Glomerular endothelial cell (primary cell): ENCODE measurements around the gene FAM167B. TPM values are rescaled to one million over a fixed set of nuclear protein-coding genes. Genes with fewer than 3 reads are reported as not detected.

Source experiments
- DNase-seq: peaks from one replicate; pipeline ENCODE4 v3.0.0-alpha.2; 2011; ENCODE audit warnings: low read depth, low spot score; ENCODE audit errors: extremely low read depth
- total RNA-seq: library from RNA; depleted of rRNA; stranded (reverse); fragments of >200 nt; gene quantifications from 2 replicates; pipeline ENCODE4 v1.2.3, GENCODE V29; 2015

The FAM167B gene
- total RNA-seq, 1 donor from 2014 or later: 121 TPM

DNA sequence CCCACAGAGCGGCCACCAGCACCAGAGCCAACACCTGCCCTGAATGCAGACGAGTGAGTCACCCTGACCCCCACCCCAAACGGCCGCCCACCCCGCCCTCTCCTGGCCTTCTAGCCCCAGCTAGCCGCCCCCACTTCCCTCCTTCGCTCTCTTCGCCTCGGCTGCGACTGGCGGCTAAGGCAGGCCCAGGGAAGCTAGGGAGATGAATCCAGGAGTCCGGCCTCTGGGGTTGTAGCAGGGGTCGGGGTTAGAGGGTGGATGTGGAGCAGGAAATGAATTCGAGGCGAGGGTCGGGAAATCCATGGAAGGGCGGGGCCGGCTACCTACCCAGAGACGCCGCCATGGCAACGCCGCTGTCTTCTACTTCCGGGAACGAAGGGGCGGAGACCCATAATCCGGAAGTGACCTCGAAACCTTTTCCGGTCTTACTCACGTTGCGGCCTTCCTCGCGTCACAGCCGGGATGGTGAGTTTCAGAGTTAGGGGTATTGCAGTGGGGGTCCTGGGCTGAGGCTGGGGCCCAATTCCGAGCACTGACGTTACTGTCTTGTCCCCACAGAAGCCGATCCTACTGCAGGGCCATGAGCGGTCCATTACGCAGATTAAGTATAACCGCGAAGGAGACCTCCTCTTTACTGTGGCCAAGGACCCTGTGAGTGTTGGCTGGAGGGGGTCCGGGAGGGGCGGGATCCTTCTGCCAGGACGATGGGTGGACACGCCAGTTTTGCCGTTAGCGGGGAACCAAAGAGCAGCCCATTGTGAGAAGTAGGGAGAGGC, 24.9 kb upstream of the FAM167B start, which contains the start of the genes EIF3I and TMEM234:
TSS of gene EIF3I (plus strand) at position 428 of the 776 bp plus-strand sequence. CDS start at position 463, 35 bp downstream.
TSS of gene TMEM234 (minus strand) at position 374 of the 776 bp plus-strand sequence. CDS start at position 343, 31 bp downstream.
- no peak for DNase-seq

GRCh38 chr1:32223683-32224082, 23.3 kb upstream of the FAM167B start:
- DNase-seq: no peak

DNA sequence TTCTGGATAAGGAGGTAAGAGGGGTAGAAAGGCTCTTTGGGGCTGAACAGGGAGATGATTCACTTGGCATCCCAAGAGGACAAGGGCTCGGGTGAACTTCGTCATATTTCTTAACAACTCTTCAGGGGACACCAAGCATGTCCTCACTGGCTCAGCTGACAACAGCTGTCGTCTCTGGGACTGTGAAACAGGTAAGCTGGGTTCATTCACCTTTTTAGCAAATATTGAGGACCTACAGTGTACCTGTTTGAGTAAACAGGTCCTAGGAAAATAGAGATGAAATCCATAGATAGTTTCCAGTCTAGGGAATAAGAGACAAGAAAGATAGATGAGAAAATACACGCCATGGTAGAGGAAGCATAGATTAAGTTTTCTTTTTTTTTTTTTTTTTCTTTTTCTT, 22.7 kb upstream of the FAM167B start:
- DNase-seq: no peak

DNA sequence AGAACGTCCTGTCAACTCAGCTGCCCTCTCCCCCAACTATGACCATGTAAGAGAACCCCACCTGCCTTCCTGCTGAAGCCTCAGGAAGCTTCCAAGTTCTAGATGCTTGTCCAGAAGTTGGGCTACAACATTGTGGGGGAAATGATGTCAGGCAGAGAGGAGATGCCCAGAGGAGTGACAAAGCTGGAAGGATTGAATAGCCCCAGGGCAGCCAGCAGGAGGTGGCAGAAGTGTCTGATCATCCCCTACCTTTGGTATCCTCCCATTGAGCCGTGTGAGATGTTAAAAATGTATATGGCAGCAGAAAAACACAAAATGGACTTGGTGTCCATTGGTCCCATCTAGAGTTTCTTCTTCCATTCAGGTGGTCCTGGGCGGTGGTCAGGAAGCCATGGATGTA, 18.3 kb upstream of the FAM167B start:
- DNase-seq: no peak

DNA sequence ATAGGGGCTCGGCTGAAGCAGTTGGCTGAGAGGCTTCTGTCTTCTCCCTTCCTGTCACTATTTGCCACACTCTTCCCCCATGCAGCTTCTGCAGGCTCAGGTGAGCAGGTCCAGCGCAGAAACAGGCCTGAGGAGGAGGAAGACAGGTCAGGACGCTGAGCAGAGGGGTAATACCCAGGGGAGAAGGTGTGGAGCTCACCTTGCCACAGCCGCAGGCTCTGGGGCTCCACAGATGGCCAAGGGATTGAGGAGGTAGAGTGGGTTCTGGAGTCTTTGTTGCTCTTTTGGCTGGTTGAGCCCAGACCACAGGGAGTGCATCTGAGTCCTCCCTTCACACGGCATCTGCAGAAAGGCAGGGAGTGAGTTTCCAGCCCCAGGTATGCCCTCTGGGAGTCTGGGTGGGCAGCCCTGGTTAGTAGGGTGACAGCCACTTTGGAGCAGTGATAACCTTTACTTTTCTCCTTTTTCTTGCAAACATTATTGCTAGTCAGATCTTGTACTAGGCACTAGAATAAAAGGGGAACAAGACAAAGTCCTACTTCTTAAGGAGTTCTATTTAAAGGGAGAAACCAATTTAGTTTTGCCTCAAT, 15.1 kb upstream of the FAM167B start:
- no peak for DNase-seq

GRCh38 chr1:32232558-32233304, 14.3 kb upstream of the FAM167B start:
- DNase-seq: no peak

DNA sequence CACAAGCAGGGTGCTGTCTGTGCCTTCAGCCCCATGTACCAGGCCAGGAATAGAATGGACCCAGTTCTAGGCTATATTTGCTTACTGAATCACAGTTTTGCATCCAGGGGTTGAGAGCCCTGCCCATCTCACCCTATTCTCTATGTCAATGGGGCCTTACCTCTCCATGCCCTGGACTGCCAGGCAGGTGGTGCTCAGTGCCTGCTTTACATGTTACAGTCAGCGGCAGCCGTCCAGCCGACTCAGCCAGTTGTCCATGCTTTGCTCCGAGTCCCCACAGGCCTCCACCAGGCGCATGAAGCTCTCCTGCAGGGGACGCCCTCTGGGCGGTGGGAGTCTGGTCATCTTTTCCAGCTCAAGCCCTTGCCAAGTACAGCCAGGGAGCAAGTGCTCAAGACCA, 12.2 kb upstream of the FAM167B start:
- DNase-seq: no peak

DNA sequence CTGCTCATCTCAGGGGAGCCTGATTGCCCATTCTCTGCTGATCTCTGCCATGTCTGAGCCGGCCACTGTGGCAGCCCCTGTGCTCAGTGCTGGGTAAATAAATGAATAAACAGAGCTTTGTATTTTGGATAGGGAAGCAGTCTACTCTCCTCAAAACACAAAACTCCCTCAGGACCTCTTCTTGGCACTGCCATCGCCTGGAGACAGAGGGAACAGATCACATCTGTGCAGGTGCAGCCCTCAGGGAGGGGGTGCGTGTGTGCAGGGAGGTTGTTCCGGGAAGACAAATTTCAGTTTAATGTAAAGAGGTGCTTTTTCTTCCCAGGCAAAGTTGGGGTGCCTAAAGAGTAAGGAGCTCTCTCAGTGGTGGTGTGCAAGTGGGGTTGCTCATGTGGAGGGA, 7.7 kb upstream of the FAM167B start:
- DNase-seq: no peak

- no peak for DNase-seq
These were observed 7.3 kb upstream of the FAM167B start for GRCh38 chr1:32239790-32240139.

GRCh38 chr1:32240140-32240951, 6.7 kb upstream of the FAM167B start:
- DNase-seq: no peak

DNA sequence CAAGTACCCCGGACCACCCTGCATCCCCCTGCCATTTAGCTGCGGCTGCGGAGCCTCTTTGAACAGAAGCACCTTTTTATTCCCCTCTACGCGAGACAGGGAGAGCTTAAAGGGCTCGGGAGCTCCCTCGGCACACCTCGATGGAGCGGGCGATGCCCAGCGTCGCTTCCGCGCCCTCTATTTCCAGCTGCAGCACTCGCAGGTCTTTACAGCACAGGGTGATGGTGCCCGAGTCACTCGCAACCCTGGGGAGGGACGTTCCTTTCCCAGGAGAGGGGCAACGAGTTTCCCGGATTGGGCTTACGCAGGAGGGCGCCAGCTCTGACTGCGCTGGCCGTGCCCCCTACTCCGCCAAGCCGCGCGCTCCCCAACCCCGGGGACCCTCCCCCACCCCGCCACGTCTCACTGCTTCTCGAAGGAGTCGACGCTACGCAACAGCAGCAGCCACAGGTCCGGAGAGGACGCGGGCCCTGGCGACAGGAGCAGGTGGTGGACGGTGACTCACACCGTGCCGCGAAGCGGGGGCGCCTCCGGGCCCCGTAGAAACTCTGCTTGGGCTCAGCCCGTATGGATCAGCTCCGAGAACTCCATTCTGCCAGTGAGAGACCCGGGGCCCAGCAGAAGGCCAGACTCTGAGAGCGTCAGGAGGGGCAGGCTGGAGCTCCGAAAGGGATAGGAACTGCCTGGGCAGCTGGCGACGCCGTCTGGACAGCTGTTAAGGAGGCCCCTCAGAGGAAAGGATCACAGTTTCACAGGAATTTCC, 5.8 kb upstream of the FAM167B start:
- no peak for DNase-seq

- DNase-seq: no peak
These were observed 4.6 kb upstream of the FAM167B start for GRCh38 chr1:32242341-32242851.

- DNase-seq: no peak
These were observed 430 bp downstream of the FAM167B start for GRCh38 chr1:32247452-32247851.

DNA sequence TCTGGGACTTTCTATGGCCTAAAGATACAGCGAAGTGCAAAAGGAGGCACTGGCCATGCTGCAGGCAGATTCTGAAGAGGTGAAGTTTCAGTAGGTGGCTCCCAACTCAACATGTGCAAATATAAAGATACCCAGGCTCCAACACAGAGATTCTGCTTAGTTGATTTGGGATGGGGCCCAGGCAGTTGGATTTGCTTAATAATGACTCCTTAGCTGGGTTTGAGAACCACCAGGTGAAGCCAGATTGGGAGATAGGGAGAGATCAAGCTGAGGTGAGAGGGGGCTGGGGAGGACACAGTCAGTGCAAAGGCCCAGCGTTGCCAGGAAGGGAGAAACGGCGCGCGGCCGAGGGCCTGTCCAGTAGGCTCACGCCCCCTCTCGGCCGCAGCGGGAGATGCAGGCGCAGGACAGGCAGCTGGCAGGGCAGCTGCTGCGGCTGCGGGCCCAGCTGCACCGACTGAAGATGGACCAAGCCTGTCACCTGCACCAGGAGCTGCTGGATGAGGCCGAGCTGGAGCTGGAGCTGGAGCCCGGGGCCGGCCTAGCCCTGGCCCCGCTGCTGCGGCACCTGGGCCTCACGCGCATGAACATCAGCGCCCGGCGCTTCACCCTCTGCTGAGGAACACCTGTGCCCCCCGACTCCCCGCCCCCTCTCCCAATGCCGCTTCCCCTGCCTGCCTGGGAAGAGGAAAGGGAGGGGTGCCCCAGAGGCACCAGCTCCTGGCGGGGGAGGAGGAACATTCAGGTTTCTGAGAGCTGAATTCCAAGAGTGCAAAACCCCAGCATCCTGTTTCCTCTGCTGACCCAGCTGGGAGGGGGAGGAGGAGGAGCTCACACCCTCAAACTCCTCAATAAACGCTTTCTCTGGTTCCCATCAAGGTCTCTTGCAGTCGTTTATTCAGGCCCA, 1.2 kb downstream of the FAM167B start:
- no peak for DNase-seq

- DNase-seq: peak; percentile 91
These were observed 3.0 kb downstream of the FAM167B start for GRCh38 chr1:32249831-32250525.

- DNase-seq: no peak
These were observed 4.1 kb downstream of the FAM167B start, which contains the start of gene LCK for GRCh38 chr1:32250893-32251716. Gene LCK, plus strand, starts transcription at chr1:32251265. Its CDS starts 23,065 bp downstream, at chr1:32274330.
